DND-41 (cell line): ENCODE results near the gene ZNF236.

ENCODE experiments used
- ATAC-seq: fragments of 200-7000 bp; cut with Tn5 transposase; 3 replicates; pipeline ENCODE4 v1.9.1; 2021; ENCODE audit warnings: low read depth; ENCODE audit not compliant: insufficient read depth
- DNase-seq: peaks from one replicate; pipeline ENCODE4 v3.0.0-alpha.2; 2020
- H2AFZ ChIP-seq: 2 replicates; pipeline ENCODE4 v1.6.0; 2012; ENCODE audit warnings: low read depth, low read length
- H3K27ac ChIP-seq: 2 replicates; pipeline ENCODE4 v1.5.1; 2012; ENCODE audit warnings: low read length, inconsistent platforms
- H3K27me3 ChIP-seq: fragments of 200-600 bp; sonication (generic); 2 replicates; pipeline ENCODE4 v1.6.0; 2012; ENCODE audit warnings: low read length, mild to moderate bottlenecking, inconsistent platforms; ENCODE audit not compliant: insufficient read depth, poor library complexity
- H3K36me3 ChIP-seq: 2 replicates; pipeline ENCODE4 v1.5.1; 2012; ENCODE audit warnings: low read length, inconsistent platforms; ENCODE audit not compliant: insufficient read depth
- H3K4me1 ChIP-seq: 2 replicates; pipeline ENCODE4 v1.5.1; 2012; ENCODE audit warnings: mild to moderate bottlenecking, low read length; ENCODE audit not compliant: insufficient read depth
- H3K4me2 ChIP-seq: 2 replicates; pipeline ENCODE4 v1.6.0; 2012; ENCODE audit warnings: mild to moderate bottlenecking, moderate library complexity, low read length, inconsistent platforms; ENCODE audit not compliant: insufficient read depth
- H3K4me3 ChIP-seq, 2 experiments: fragments of 200-600 bp in 1 of 2; shearing (Covaris generic) in 1 of 2; 2 replicates each; pipeline ENCODE4 v1.5.1; 2012 to 2016; ENCODE audit warnings: inconsistent platforms in 2 of 2, low read length in 2 of 2, mild to moderate bottlenecking in 2 of 2, low read depth in 1 of 2, moderate library complexity in 1 of 2
- H3K79me2 ChIP-seq: 2 replicates; pipeline ENCODE4 v1.6.0; 2012; ENCODE audit warnings: low read length, inconsistent platforms; ENCODE audit not compliant: insufficient read depth
- H3K9ac ChIP-seq: 2 replicates; pipeline ENCODE4 v1.6.0; 2012; ENCODE audit warnings: low read depth, mild to moderate bottlenecking, inconsistent platforms, low read length, moderate library complexity
- H3K9me3 ChIP-seq: 2 replicates; pipeline ENCODE4 v1.5.1; 2012; ENCODE audit warnings: low read length, moderate library complexity, mild to moderate bottlenecking, inconsistent platforms; ENCODE audit not compliant: insufficient read depth, severe bottlenecking
- H4K20me1 ChIP-seq: 2 replicates; pipeline ENCODE4 v1.6.0; 2012; ENCODE audit warnings: low read length; ENCODE audit not compliant: insufficient read depth
- EZH2 ChIP-seq: IDR thresholded peaks from 3 replicates; pipeline ENCODE4 v1.6.1; 2012; ENCODE audit warnings: borderline replicate concordance, low read depth, mild to moderate bottlenecking, moderate library complexity, low read length, inconsistent platforms; ENCODE audit not compliant: severe bottlenecking
- TF ChIP-seq, protein P1 (sequence below): IDR thresholded peaks from 2 replicates; pipeline ENCODE4 v1.5.1; 2012; ENCODE audit warnings: borderline replicate concordance, low read length, moderate library complexity, mild to moderate bottlenecking; ENCODE audit not compliant: poor library complexity, severe bottlenecking; ENCODE audit errors: extremely low read depth

The ZNF236 gene

DNA sequence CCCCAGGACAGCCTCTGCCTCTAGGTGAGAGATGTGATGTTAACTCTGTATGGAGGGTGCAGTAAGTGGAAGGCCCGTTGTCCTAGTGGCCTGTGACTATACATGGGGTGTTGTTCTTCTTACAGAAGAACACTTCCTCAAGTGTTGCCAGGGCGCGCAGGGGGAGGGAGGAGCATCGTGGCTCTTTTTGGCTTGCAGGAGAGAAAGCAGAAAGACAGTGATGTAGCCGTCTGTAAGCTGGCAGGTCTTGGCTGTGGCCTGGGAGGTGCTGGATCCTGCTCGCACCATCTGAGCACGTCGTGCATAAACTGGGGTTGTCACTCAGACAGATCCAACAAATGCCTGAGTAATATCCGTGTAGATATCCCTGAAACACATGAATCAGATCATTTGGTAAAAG lies 44.3 kb downstream of the ZNF236 start:
- Histone ChIP-seq H3K4me1 (no peaks in the 10 kb centered on the region), H3K9ac (no peak overlapping the region), H3K4me3 (no peak overlapping the region), H3K27ac (no peak overlapping the region), H3K4me2 (no peak overlapping the region), H2AFZ (no peak overlapping the region), H3K36me3 (peaks cover 61% of the 10 kb centered on the region), H3K27me3 (no peaks in the 10 kb centered on the region), H4K20me1 (0 out of 2 replicates have a peak, but pooled peaks cover 2% of the 10 kb centered on the region), H3K9me3 (no peaks in the 10 kb centered on the region), H3K79me2 (no peaks in the 10 kb centered on the region)
- TF ChIP-seq, protein P1, sequence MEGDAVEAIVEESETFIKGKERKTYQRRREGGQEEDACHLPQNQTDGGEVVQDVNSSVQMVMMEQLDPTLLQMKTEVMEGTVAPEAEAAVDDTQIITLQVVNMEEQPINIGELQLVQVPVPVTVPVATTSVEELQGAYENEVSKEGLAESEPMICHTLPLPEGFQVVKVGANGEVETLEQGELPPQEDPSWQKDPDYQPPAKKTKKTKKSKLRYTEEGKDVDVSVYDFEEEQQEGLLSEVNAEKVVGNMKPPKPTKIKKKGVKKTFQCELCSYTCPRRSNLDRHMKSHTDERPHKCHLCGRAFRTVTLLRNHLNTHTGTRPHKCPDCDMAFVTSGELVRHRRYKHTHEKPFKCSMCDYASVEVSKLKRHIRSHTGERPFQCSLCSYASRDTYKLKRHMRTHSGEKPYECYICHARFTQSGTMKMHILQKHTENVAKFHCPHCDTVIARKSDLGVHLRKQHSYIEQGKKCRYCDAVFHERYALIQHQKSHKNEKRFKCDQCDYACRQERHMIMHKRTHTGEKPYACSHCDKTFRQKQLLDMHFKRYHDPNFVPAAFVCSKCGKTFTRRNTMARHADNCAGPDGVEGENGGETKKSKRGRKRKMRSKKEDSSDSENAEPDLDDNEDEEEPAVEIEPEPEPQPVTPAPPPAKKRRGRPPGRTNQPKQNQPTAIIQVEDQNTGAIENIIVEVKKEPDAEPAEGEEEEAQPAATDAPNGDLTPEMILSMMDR: no peak
- TF ChIP-seq EZH2: no peak
- ATAC-seq: no peak
- no peak for DNase-seq

DNA sequence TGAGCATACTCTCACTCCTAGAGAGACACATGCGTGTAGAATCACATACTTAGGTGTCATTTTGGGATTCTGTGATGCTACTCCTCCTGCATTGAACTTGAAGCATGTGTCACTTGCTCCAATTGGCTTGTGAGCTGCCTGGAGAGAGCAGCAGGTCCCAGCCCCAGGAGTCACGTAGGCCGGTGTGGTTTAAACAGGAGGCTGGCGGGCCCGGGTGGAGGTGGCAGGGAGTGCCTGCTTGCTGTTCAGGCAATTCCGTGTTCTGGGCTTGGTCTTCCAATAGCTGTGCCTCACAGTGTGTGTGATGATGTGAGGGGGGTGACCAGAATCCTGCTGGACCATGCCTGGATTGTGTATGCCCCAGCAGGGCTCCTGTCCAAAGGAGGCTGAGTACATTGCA lies 51.0 kb downstream of the ZNF236 start:
- DNase-seq: no peak

DNA sequence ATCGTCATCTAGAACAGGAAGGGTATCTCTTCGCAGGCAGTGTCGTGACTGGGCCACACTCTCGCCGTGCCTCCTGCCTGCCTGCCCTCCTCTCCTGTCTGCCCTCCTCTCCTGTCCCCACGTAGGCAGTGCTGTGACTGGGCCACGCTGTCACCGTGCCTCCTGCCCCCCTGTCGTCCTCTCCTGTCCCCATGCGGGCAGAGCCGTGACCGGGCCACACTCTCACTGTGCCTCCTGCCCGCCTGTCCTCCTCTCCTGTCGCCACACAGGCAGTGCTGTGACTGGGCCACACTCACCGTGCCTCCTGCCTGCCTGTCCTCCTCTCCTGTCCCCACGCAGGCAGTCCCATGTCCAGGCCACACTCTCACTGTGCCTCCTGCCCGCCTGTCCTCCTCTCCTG lies 51.4 kb downstream of the ZNF236 start:
- no peak overlapping the region for H3K4me2 ChIP-seq
- H3K36me3 ChIP-seq: peaks cover 66% of the 10 kb centered on the region
- DNase-seq (no peak), ATAC-seq (no peak)
- H3K27me3 ChIP-seq: no peaks in the 10 kb centered on the region
- H4K20me1 ChIP-seq: 0 out of 2 replicates have a peak, but pooled peaks cover 2% of the 10 kb centered on the region
- H2AFZ ChIP-seq: no peak overlapping the region
- no peaks in the 10 kb centered on the region for H3K79me2 ChIP-seq
- no peaks in the 10 kb centered on the region for H3K9me3 ChIP-seq
- no peaks in the 10 kb centered on the region for H3K4me1 ChIP-seq
- H3K4me3 ChIP-seq: no peak overlapping the region
- no peak overlapping the region for H3K9ac ChIP-seq
- peak overlapping the region; percentile 14; the same call in 1 of the 2 replicates for H3K27ac ChIP-seq
- TF ChIP-seq, protein P1: no peak
- no peak for TF ChIP-seq EZH2

More for the DNA sequence above, 51.0 kb downstream of the ZNF236 start:
- Histone ChIP-seq H3K9ac (no peak overlapping the region), H2AFZ (no peak overlapping the region), H4K20me1 (0 out of 2 replicates have a peak, but pooled peaks cover 4% of the 10 kb centered on the region), H3K27ac (no peak overlapping the region), H3K27me3 (no peaks in the 10 kb centered on the region), H3K9me3 (no peaks in the 10 kb centered on the region), H3K4me1 (no peaks in the 10 kb centered on the region), H3K4me2 (no peak overlapping the region), H3K79me2 (no peaks in the 10 kb centered on the region), H3K4me3 (no peak overlapping the region), H3K36me3 (peaks cover 67% of the 10 kb centered on the region)
- TF ChIP-seq, protein P1: no peak
- no peak for TF ChIP-seq EZH2
- ATAC-seq: no peak
